Keratinocyte (primary cell): ENCODE data around the gene UNC13C. TPM values are rescaled to one million over a fixed set of nuclear protein-coding genes. Genes with fewer than 3 reads are reported as not detected.

Source experiments
- DNase-seq: peaks from one replicate; pipeline ENCODE4 v3.0.0-alpha.2; 2011; ENCODE audit warnings: low read depth, missing footprints, low spot score
- FAIRE-seq: peaks from 2 replicates; lab custom pipeline; 2011; peaks lifted over from hg19 to GRCh38; lab: Jason Lieb, UNC
- H2AFZ ChIP-seq: 2 replicates; pipeline ENCODE4 v1.6.0; 2012; ENCODE audit warnings: low read length, control low read depth, inconsistent platforms; ENCODE audit not compliant: control insufficient read depth
- H3K27ac ChIP-seq: 2 replicates; pipeline ENCODE4 v1.5.1; 2011; ENCODE audit warnings: low read length; ENCODE audit not compliant: control insufficient read depth, insufficient read depth
- H3K27me3 ChIP-seq: 3 replicates; pipeline ENCODE4 v1.6.0; 2011; ENCODE audit warnings: low read length; ENCODE audit not compliant: control insufficient read depth, insufficient read depth; ENCODE audit errors: extremely low read depth
- H3K36me3 ChIP-seq, 2 experiments: 2 replicates in 1 of 2; 3 replicates in 1 of 2; pipeline ENCODE4 v1.5.1; 2011; ENCODE audit warnings: low read length in 2 of 2, mild to moderate bottlenecking in 1 of 2; ENCODE audit not compliant: control insufficient read depth in 2 of 2, insufficient read depth in 2 of 2; ENCODE audit errors: extremely low read depth in 1 of 2
- H3K4me1 ChIP-seq: 3 replicates; pipeline ENCODE4 v1.5.1; 2011; ENCODE audit warnings: low read length; ENCODE audit not compliant: control insufficient read depth, insufficient read depth; ENCODE audit errors: extremely low read depth
- H3K4me2 ChIP-seq: 3 replicates; pipeline ENCODE4 v1.6.0; 2011; ENCODE audit warnings: low read depth, low read length; ENCODE audit not compliant: control insufficient read depth, insufficient read depth; ENCODE audit errors: extremely low read depth
- H3K4me3 ChIP-seq, 3 experiments: fragments of 200-600 bp in 1 of 3; sonication (generic) in 1 of 3; 2 replicates in 2 of 3; 3 replicates in 1 of 3; pipeline ENCODE4 v1.5.1; 2011 to 2016; ENCODE audit warnings: low read length in 3 of 3, mild to moderate bottlenecking in 3 of 3, control low read depth in 2 of 3, inconsistent platforms in 1 of 3, low read depth in 1 of 3, mixed read lengths in 1 of 3, mixed run types in 1 of 3, moderate library complexity in 1 of 3; ENCODE audit not compliant: control insufficient read depth in 2 of 3, insufficient read depth in 2 of 3; ENCODE audit errors: extremely low read depth in 1 of 3
- H3K79me2 ChIP-seq: 2 replicates; pipeline ENCODE4 v1.6.0; 2012; ENCODE audit warnings: low read length; ENCODE audit not compliant: control insufficient read depth, insufficient read depth
- H3K9ac ChIP-seq: 3 replicates; pipeline ENCODE4 v1.6.0; 2011; ENCODE audit warnings: low read length; ENCODE audit not compliant: control insufficient read depth, insufficient read depth; ENCODE audit errors: extremely low read depth
- H3K9me1 ChIP-seq: 3 replicates; pipeline ENCODE4 v1.6.0; 2011; ENCODE audit warnings: low read length; ENCODE audit not compliant: control insufficient read depth, insufficient read depth; ENCODE audit errors: extremely low read depth
- H3K9me3 ChIP-seq: 2 replicates; pipeline ENCODE4 v1.5.1; 2012; ENCODE audit warnings: low read depth, low read length; ENCODE audit not compliant: control insufficient read depth
- H4K20me1 ChIP-seq: 3 replicates; pipeline ENCODE4 v1.6.0; 2011; ENCODE audit warnings: low read length; ENCODE audit not compliant: control insufficient read depth, insufficient read depth; ENCODE audit errors: extremely low read depth
- CTCF ChIP-seq, 3 experiments: IDR thresholded peaks in 1 of 3; conservative IDR thresholded peaks in 1 of 3; optimal IDR thresholded peaks in 1 of 3; 2 replicates in 2 of 3; 3 replicates in 1 of 3; pipeline versions ENCODE3 to v1.5.1; 2011; ENCODE audit warnings: low read length in 3 of 3, mild to moderate bottlenecking in 3 of 3, moderate library complexity in 2 of 3, control low read depth in 1 of 3, inconsistent platforms in 1 of 3; ENCODE audit not compliant: insufficient read depth in 2 of 3; ENCODE audit errors: extremely low read depth in 1 of 3
- EZH2 ChIP-seq: IDR thresholded peaks from one replicate; pipeline ENCODE4 v1.6.1; 2012; ENCODE audit warnings: inconsistent platforms, mild to moderate bottlenecking, low read length, moderate library complexity
- dilution Hi-C: fragments of 300-500 bp; cut with MboI; formaldehyde crosslinking; loops from one replicate; pipeline ENCODE4 v1.7.0; 2020; ENCODE audit warnings: low sequenced_read_pairs; ENCODE audit not compliant: extremely low pct_ligation_motif_present
- polyA plus RNA-seq, 5 experiments: library from polyadenylated mRNA; depleted of rRNA in 3 of 5; stranded (reverse) in 3 of 5; stranded (forward) in 1 of 5; unstranded in 1 of 5; fragments of >200 nt; gene quantifications; 1 replicate in 1 of 5; 2 replicates in 3 of 5; 3 replicates in 1 of 5; pipeline versions ENCODE4 v1.2.1 to v1.2.3, GENCODE V29; 2011 to 2012; ENCODE audit warnings: missing spikeins in 2 of 5, low read depth in 1 of 5, low replicate concordance in 1 of 5

UNC13C gene
- polyA plus RNA-seq, 1 donor (not counting 4 experiments of a cell fraction or from before 2014, with no cell fraction given) = not detected

- TF ChIP-seq CTCF (optimal IDR thresholded peaks at IDR 0.05 in 1 of 3, IDR thresholded peaks at IDR 0.05 in 1 of 3, conservative IDR thresholded peaks at IDR 0.05 in 1 of 3; ENCODE audit: extremely low read depth in 1 of 3, insufficient read depth in 2 of 3, low read length in 3 of 3) (no peak), EZH2 (no peak)
- H3K27me3 ChIP-seq = no peaks in the 10 kb centered on the region
- no peak overlapping the region for H3K4me3 ChIP-seq
- H3K36me3 ChIP-seq = no peaks in the 10 kb centered on the region
- no peak for FAIRE-seq
- no peak overlapping the region for H3K27ac ChIP-seq
- no peaks in the 10 kb centered on the region for H3K9me1 ChIP-seq
- H2AFZ ChIP-seq = no peak overlapping the region
- no peak overlapping the region for H3K4me2 ChIP-seq
- no peaks in the 10 kb centered on the region for H3K9me3 ChIP-seq
- dilution Hi-C loops = no loop called here
- no peak overlapping the region for H3K9ac ChIP-seq
- no peaks in the 10 kb centered on the region for H3K79me2 ChIP-seq
- DNase-seq = no peak
- H3K4me1 ChIP-seq = no peaks in the 10 kb centered on the region
- H4K20me1 ChIP-seq = no peaks in the 10 kb centered on the region
Observed at GRCh38 chr15:54026891-54027290, 48.6 kb downstream of the UNC13C start.

GRCh38 chr15:54029081-54029480 lies 50.8 kb downstream of the UNC13C start:
- Histone ChIP-seq H4K20me1 (no peaks in the 10 kb centered on the region), H3K79me2 (no peaks in the 10 kb centered on the region), H3K9me1 (no peaks in the 10 kb centered on the region), H3K4me2 (no peak overlapping the region), H3K27ac (no peak overlapping the region), H3K36me3 (no peaks in the 10 kb centered on the region), H2AFZ (no peak overlapping the region), H3K9me3 (no peaks in the 10 kb centered on the region), H3K27me3 (no peaks in the 10 kb centered on the region), H3K9ac (no peak overlapping the region), H3K4me3 (no peak overlapping the region), H3K4me1 (no peaks in the 10 kb centered on the region)
- no peak for FAIRE-seq
- TF ChIP-seq CTCF (optimal IDR thresholded peaks at IDR 0.05 in 1 of 3, IDR thresholded peaks at IDR 0.05 in 1 of 3, conservative IDR thresholded peaks at IDR 0.05 in 1 of 3; ENCODE audit: extremely low read depth in 1 of 3, insufficient read depth in 2 of 3, low read length in 3 of 3) (no peak), EZH2 (no peak)
- dilution Hi-C loops = no loop called here
- DNase-seq = no peak
